Sigmoid colon (tissue), 7 donors: ENCODE measurements around the gene POLDIP2. TPM values are rescaled to one million over a fixed set of nuclear protein-coding genes. Genes with fewer than 3 reads are reported as not detected.

Experiments used
- DNase-seq: peaks from one replicate; pipeline ENCODE4 v3.0.0-alpha.2; 2019
- H3K27ac ChIP-seq, 4 donors: fragments of 200-600 bp; sonication (generic); one replicate each; pipeline ENCODE4 v1.5.1; 2016 to 2019; ENCODE audit warnings: mild to moderate bottlenecking in 1 of 4
- H3K27me3 ChIP-seq, 3 donors: fragments of 200-600 bp; sonication (generic); one replicate each; pipeline ENCODE4 v1.5.1; 2019; ENCODE audit warnings: mild to moderate bottlenecking in 1 of 3
- H3K36me3 ChIP-seq, 4 donors: fragments of 200-600 bp; sonication (generic); one replicate each; pipeline ENCODE4 v1.5.1; 2016 to 2019
- H3K4me1 ChIP-seq, 4 donors: fragments of 200-600 bp; sonication (generic); one replicate each; pipeline ENCODE4 v1.5.1; 2017 to 2019
- H3K4me3 ChIP-seq, 4 donors: fragments of 200-600 bp; sonication (generic); one replicate each; pipeline ENCODE4 v1.5.1; 2017 to 2019; ENCODE audit warnings: mild to moderate bottlenecking in 2 of 4, moderate library complexity in 1 of 4
- H3K9me3 ChIP-seq, 4 donors: fragments of 200-600 bp in 3 of 4; sonication (generic) in 3 of 4; one replicate each; pipeline versions ENCODE4 v1.5.1 to v1.6.1; 2013 to 2019
- EP300 ChIP-seq, 4 donors: sonication (generic); formaldehyde crosslinking; IDR thresholded peaks; one replicate each; pipeline ENCODE4 v1.6.1; 2017; ENCODE audit warnings: antibody characterized with exemption in 4 of 4
- POLR2A ChIP-seq, 2 donors: fragments of 450-650 bp; IDR thresholded peaks; one replicate each; pipeline ENCODE4 v1.6.1; 2016; ENCODE audit warnings: antibody characterized with exemption in 2 of 2, mild to moderate bottlenecking in 2 of 2, moderate library complexity in 2 of 2
- POLR2AphosphoS5 ChIP-seq, 4 donors: sonication (generic); formaldehyde crosslinking; IDR thresholded peaks; one replicate each; pipeline ENCODE4 v1.6.1; 2017; ENCODE audit warnings: antibody characterized with exemption in 4 of 4
- WGBS, 2 donors: extraction: QIAGEN DNeasy Blood & Tissue Kit; methylation state at CpG; one replicate each; pipeline ENCODE4 v1.1.7; 2013; 5-methylcytosine and 5-hydroxymethylcytosine counted together
- intact Hi-C: fragments of 100-400 bp; cut with DNase I; formaldehyde crosslinking; loops from one replicate; pipeline ENCODE4 v1.15.1; 2023
- polyA plus RNA-seq, 3 donors: library from polyadenylated mRNA; stranded (reverse); fragments of 200-250 nt; gene quantifications; one replicate each; pipeline ENCODE4 v1.2.3, GENCODE V29; 2013
- total RNA-seq, 4 donors: library from RNA; depleted of rRNA; stranded (reverse); fragments of >200 nt; gene quantifications; one replicate each; pipeline ENCODE4 v1.1.0, GENCODE V29; 2016
- TF ChIP-seq, protein P1 (sequence below), 4 experiments: fragments of 450-650 bp in 3 of 4; fragments of 200-600 bp in 1 of 4; IDR thresholded peaks; one replicate each; pipeline ENCODE4 v1.5.1; 2016 to 2019; ENCODE audit warnings: antibody characterized with exemption in 4 of 4, mild to moderate bottlenecking in 3 of 4, moderate library complexity in 2 of 4
- donor health status: healthy with polysubstance abuse.
- donor health status: Bipolar disorder and iron deficiency.
- donor health status: healthy.

The POLDIP2 gene
- total and polyA plus RNA-seq, 7 donors: 55.8 to 80.5 (median 65.6) TPM

DNA sequence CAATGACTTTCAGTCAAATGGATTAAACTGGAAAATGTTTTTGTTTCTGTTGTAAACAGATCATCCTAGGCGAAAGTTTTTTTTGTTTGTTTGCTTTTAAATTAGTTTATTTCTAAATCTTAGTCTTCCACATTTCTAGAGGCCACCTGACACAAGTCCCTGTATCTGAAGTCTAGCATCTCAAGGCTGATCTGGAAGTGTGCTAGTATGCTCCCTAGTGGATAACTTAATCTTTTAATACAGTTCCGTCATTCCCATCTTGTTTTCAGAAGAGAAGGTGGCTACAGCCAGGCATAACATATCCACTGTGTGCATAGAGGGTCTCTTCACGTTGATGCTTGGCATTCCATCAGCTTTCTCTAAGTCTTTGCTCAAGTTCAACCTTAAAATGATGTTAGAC lies 29.6 kb downstream of the POLDIP2 start:
- WGBS, 2 donors: 70 to 78% methylated on average over 3 of the region's 3 CpGs
- no peak for DNase-seq
- intact Hi-C loops: no loop called here
- H3K36me3 ChIP-seq: peaks cover 19 to 59% (median 31%) of the 10 kb centered on the region in 4 donors
- no peaks in the 10 kb centered on the region for H3K9me3 ChIP-seq
- H3K27ac ChIP-seq: no peak overlapping the region
- peaks cover 0 to 2% (median 0%) of the 10 kb centered on the region in 4 donors for H3K4me1 ChIP-seq
- H3K4me3 ChIP-seq: no peak overlapping the region
- H3K27me3 ChIP-seq: no peaks in the 10 kb centered on the region
- TF ChIP-seq, protein P1, sequence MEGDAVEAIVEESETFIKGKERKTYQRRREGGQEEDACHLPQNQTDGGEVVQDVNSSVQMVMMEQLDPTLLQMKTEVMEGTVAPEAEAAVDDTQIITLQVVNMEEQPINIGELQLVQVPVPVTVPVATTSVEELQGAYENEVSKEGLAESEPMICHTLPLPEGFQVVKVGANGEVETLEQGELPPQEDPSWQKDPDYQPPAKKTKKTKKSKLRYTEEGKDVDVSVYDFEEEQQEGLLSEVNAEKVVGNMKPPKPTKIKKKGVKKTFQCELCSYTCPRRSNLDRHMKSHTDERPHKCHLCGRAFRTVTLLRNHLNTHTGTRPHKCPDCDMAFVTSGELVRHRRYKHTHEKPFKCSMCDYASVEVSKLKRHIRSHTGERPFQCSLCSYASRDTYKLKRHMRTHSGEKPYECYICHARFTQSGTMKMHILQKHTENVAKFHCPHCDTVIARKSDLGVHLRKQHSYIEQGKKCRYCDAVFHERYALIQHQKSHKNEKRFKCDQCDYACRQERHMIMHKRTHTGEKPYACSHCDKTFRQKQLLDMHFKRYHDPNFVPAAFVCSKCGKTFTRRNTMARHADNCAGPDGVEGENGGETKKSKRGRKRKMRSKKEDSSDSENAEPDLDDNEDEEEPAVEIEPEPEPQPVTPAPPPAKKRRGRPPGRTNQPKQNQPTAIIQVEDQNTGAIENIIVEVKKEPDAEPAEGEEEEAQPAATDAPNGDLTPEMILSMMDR (IDR thresholded peaks at IDR 0.05): no peak
- TF ChIP-seq POLR2AphosphoS5 (IDR thresholded peaks at IDR 0.05) (no peak), EP300 (IDR thresholded peaks at IDR 0.05) (no peak), POLR2A (IDR thresholded peaks at IDR 0.05) (no peak)

DNA sequence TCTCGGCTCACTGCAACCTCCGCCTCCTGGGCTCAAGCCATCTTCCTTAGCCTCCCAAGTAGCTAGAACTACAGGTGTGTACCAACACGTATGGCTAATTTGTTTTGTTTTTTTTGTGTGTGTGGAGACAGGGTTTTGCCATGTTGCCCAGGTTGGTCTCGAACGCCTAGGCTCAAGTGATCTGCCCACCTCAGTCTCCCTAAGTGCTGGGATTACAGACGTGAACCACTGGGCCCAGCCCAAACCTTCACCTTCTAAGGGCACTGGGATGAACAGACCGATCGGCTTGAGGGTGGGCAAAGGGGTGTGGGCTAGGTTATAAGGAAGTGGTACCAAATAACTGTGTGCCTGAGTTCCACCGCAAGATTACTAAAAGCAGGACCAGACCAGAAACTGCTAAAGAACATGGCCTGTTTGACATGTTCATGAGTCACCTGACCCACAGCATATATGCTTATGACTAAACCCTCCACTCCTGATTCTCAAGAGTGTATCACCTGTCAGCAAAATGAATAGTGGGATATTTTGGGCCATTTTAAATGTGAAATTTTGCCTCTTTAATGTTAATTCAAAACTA lies 30.2 kb downstream of the POLDIP2 start:
- Histone ChIP-seq H3K4me1 (no peaks in the 10 kb centered on the region), H3K36me3 (peaks cover 19 to 57% (median 30%) of the 10 kb centered on the region in 4 donors), H3K27me3 (no peaks in the 10 kb centered on the region), H3K4me3 (no peak overlapping the region), H3K27ac (no peak overlapping the region), H3K9me3 (no peaks in the 10 kb centered on the region)
- peak; percentile 43 for DNase-seq
- intact Hi-C loops: no loop called here
- 88 to 89% methylated on average over 9 of the region's 9 CpGs for WGBS, 2 donors
- TF ChIP-seq, protein P1 (IDR thresholded peaks at IDR 0.05): no peak
- TF ChIP-seq EP300 (IDR thresholded peaks at IDR 0.05): no peak

DNA sequence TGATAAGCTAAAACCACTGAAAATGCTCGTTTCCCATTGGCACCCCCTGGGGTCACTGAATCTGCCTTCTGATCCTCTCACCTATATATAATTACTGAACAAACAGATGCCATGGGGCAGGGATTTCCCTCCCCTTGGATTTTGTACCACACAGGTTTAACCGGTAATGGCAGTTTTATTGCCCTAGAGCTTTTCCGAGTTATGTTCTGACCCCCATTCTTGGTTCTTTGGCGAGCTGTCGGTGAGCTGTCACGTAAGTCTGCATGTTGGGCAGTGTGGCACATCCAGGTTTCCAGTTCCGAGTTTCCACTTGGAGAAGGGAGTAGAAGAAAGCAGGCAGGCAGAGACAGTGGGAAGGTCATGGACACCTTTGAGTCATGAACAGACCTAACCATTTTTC lies 31.2 kb downstream of the POLDIP2 start:
- no peaks in the 10 kb centered on the region for H3K27me3 ChIP-seq
- peaks cover 14 to 47% (median 21%) of the 10 kb centered on the region in 4 donors for H3K36me3 ChIP-seq
- intact Hi-C loops: no loop called here
- no peak for TF ChIP-seq EP300 (IDR thresholded peaks at IDR 0.05)
- TF ChIP-seq POLR2A (IDR thresholded peaks at IDR 0.05): no peak
- no peak for TF ChIP-seq POLR2AphosphoS5 (IDR thresholded peaks at IDR 0.05)
- TF ChIP-seq, protein P1 (IDR thresholded peaks at IDR 0.05): no peak
- no peaks in the 10 kb centered on the region for H3K4me1 ChIP-seq
- no peaks in the 10 kb centered on the region for H3K9me3 ChIP-seq
- DNase-seq: peak; percentile 9
- 25 to 70% methylated on average over 7 of the region's 7 CpGs for whole genome bisulfite sequencing, 2 donors
- no peak overlapping the region for H3K4me3 ChIP-seq
- H3K27ac ChIP-seq: no peak overlapping the region

DNA sequence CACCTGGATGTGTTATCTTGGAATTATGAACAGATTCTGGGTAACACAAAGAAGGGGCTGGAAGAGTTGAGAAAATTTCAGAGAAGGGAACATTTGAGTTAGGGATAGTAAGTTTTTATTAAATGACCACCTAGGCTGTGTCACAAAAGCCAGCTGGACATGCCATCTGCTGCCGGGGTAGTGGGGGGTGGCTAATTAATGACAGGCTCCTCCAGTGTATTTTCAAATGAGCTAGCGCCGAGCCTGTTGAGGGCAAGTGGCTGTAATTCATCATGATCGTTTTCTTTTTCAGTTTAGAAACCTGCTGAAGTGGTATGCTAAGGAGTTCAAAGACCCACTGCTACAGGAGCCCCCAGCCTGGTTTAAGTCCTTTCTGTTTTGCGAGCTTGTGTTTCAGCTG lies 32.1 kb downstream of the POLDIP2 start:
- intact Hi-C loops: no loop called here
- no peak overlapping the region for H3K27ac ChIP-seq
- 77 to 82% methylated on average over 5 of the region's 5 CpGs for WGBS, 2 donors
- no peaks in the 10 kb centered on the region for H3K27me3 ChIP-seq
- TF ChIP-seq EP300 (IDR thresholded peaks at IDR 0.05): no peak
- TF ChIP-seq, protein P1 (IDR thresholded peaks at IDR 0.05): no peak
- no peak for TF ChIP-seq POLR2AphosphoS5 (IDR thresholded peaks at IDR 0.05)
- TF ChIP-seq POLR2A (IDR thresholded peaks at IDR 0.05): no peak
- no peak for DNase-seq
- H3K4me1 ChIP-seq: peaks cover 0 to under 1% (median under 1%) of the 10 kb centered on the region in 4 donors
- peaks cover 6 to 38% (median 12%) of the 10 kb centered on the region in 4 donors for H3K36me3 ChIP-seq
- no peaks in the 10 kb centered on the region for H3K9me3 ChIP-seq
- H3K4me3 ChIP-seq: no peak overlapping the region

DNA sequence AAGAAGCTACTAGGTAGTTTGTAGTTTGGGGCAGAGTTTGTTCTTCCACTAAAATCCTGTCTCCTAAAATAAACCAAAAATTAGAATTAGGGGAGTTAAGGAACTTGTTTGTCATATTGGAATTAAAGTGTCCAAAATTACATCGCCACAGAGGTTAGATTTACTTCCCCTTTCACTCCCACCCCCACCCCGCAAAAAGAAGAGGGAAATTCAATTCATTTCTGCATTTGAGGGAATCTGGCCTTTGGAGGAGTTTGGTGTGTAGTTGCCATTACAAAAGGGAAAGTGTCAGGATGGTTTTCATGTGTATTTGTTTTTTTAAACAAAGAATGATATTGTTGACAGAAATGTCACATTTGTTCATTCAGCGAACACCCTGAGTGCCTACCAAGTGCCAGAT lies 32.5 kb downstream of the POLDIP2 start:
- intact Hi-C loops: no loop called here
- peaks cover 0 to 5% (median 4%) of the 10 kb centered on the region in 4 donors for H3K4me1 ChIP-seq
- WGBS, 2 donors: 78 to 90% methylated on average over 3 of the region's 3 CpGs
- no peaks in the 10 kb centered on the region for H3K9me3 ChIP-seq
- peaks cover 6 to 34% (median 11%) of the 10 kb centered on the region in 4 donors for H3K36me3 ChIP-seq
- H3K4me3 ChIP-seq: no peak overlapping the region
- H3K27ac ChIP-seq: no peak overlapping the region
- DNase-seq: no peak
- TF ChIP-seq POLR2A (IDR thresholded peaks at IDR 0.05): no peak
- TF ChIP-seq EP300 (IDR thresholded peaks at IDR 0.05): no peak
- TF ChIP-seq, protein P1 (IDR thresholded peaks at IDR 0.05): no peak
- no peak for TF ChIP-seq POLR2AphosphoS5 (IDR thresholded peaks at IDR 0.05)
- no peaks in the 10 kb centered on the region for H3K27me3 ChIP-seq
